IMR-90 (cell line): ENCODE results near the gene PARP12.

Source experiments
- CHD1 ChIP-seq: IDR thresholded peaks from 2 replicates; pipeline ENCODE4 v1.6.1; 2012; ENCODE audit warnings: low read depth, low read length, improper control_type of control experiment
- CTCF ChIP-seq: conservative IDR thresholded peaks from 2 replicates; pipeline ENCODE4 v1.5.1; 2012; ENCODE audit warnings: mild to moderate bottlenecking, low read depth, low read length, improper control_type of control experiment
- FOS ChIP-seq: fragments of 150-350 bp; IDR thresholded peaks from 2 replicates; pipeline ENCODE4 v1.6.1; 2016; ENCODE audit warnings: low read depth, low read length
- MAFK ChIP-seq: IDR thresholded peaks from 2 replicates; pipeline ENCODE4 v1.6.1; 2012; ENCODE audit warnings: low read depth, low read length, improper control_type of control experiment
- MAZ ChIP-seq: IDR thresholded peaks from 2 replicates; pipeline ENCODE4 v1.6.1; 2012; ENCODE audit warnings: low read depth, mild to moderate bottlenecking, low read length, improper control_type of control experiment, moderate library complexity, borderline replicate concordance
- MXI1 ChIP-seq: IDR thresholded peaks from 2 replicates; pipeline ENCODE4 v1.6.1; 2012; ENCODE audit warnings: low read depth, mild to moderate bottlenecking, low read length, moderate library complexity, borderline replicate concordance
- POLR2A ChIP-seq: IDR thresholded peaks from 2 replicates; pipeline ENCODE4 v1.6.1; 2012; ENCODE audit warnings: mild to moderate bottlenecking, low read depth, low read length
- RAD21 ChIP-seq: IDR thresholded peaks from 2 replicates; pipeline ENCODE4 v1.6.1; 2012; ENCODE audit warnings: low read length, improper control_type of control experiment
- RCOR1 ChIP-seq: IDR thresholded peaks from 2 replicates; pipeline ENCODE4 v1.6.1; 2012; ENCODE audit warnings: mild to moderate bottlenecking, low read length, improper control_type of control experiment; ENCODE audit not compliant: insufficient replicate concordance
- RFX5 ChIP-seq: IDR thresholded peaks from 2 replicates; pipeline ENCODE4 v1.8.0; 2012; ENCODE audit warnings: low read depth, mild to moderate bottlenecking, low read length, moderate library complexity
- SMC3 ChIP-seq: fragments of 150-350 bp; IDR thresholded peaks from 2 replicates; pipeline ENCODE4 v1.6.1; 2016; ENCODE audit warnings: low read depth, mild to moderate bottlenecking, antibody characterized with exemption, low read length, moderate library complexity
- TF ChIP-seq, protein P1 (sequence below): fragments of 150-350 bp; IDR thresholded peaks from 2 replicates; pipeline ENCODE4 v1.6.1; 2016; ENCODE audit warnings: low read depth, mild to moderate bottlenecking, low read length, moderate library complexity, borderline replicate concordance
- TF ChIP-seq, protein P2 (sequence below): fragments of 150-350 bp; IDR thresholded peaks from 2 replicates; pipeline ENCODE4 v1.6.1; 2017; ENCODE audit warnings: mild to moderate bottlenecking, antibody characterized with exemption, low read length, low read depth

DNA sequence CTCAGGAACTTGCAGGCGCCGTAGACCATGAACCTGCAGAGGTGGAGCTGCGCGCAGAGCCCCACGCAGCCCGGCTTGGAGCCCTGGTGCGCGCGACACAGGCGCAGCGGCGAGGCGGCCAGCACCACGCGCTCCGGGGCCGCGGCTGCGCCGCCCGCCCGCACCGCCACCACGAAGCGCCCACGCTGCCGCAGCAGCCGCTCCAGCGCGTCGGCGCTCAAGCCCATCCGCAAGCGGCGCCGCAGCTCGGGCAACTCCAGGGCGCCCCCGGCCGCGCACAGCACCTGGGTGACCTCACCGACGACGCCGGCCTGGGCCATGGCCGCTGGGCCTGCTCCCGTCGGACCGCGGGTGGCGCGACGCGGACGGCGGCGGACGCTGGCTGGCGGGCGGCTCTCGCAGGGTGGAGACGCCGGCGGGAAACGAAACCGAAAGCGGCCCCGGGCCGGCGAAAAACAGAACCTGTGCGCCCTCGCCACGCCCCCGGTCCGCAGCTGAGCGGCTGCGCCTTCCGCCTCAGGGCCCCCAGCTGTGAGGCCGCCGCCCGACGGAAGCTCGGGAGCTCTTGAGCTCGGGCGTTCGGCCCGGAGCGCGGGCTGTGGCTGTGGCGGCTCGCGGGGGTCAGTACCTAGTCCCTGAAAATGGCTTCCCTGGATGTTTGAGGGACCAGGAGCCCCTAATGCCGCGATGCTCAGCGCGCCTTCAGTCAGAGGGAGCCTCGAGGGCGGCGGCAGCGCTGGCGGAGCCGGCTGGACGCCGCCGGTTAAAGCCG, at the start of gene PARP12:
- TF ChIP-seq POLR2A (peak; percentile 52; the same call in 1 of the 2 replicates), CTCF (no peak), MXI1 (peak; percentile 6; the same call in 1 of the 2 replicates), MAZ (no peak; the same call in 1 of the 2 replicates), MAFK (no peak), RAD21 (no peak), SMC3 (no peak), CHD1 (no peak), RFX5 (no peak), RCOR1 (no peak), FOS (no peak)
- TF ChIP-seq, protein P1, sequence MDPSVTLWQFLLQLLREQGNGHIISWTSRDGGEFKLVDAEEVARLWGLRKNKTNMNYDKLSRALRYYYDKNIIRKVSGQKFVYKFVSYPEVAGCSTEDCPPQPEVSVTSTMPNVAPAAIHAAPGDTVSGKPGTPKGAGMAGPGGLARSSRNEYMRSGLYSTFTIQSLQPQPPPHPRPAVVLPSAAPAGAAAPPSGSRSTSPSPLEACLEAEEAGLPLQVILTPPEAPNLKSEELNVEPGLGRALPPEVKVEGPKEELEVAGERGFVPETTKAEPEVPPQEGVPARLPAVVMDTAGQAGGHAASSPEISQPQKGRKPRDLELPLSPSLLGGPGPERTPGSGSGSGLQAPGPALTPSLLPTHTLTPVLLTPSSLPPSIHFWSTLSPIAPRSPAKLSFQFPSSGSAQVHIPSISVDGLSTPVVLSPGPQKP: no peak
- TF ChIP-seq, protein P2, sequence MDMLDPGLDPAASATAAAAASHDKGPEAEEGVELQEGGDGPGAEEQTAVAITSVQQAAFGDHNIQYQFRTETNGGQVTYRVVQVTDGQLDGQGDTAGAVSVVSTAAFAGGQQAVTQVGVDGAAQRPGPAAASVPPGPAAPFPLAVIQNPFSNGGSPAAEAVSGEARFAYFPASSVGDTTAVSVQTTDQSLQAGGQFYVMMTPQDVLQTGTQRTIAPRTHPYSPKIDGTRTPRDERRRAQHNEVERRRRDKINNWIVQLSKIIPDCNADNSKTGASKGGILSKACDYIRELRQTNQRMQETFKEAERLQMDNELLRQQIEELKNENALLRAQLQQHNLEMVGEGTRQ: no peak
